Activated CD4-positive, alpha-beta T cell treated with anti-CD3 and anti-CD28 coated beads for 1 hour (primary cell): Measurements from ENCODE around the gene UGP2.
A peak's percentile ranks its signal among the peaks of the same experiment; 100 is the strongest.
"Not testable (repeated sequence)": the region's sequence is repeated elsewhere in the genome, so short reads cannot be mapped to it uniquely, and the experiment has no call there.

ENCODE experiments used
- DNase-seq: peaks from one replicate; pipeline ENCODE4 v3.0.0-alpha.2; 2020

Gene UGP2

GRCh38 chr2:63840785-63841253 lies 877 bp upstream of the UGP2 start:
- peak; percentile 95 for DNase-seq

- DNase-seq, result no peak
Observed at GRCh38 chr2:63842149-63843061, 709 bp downstream of the UGP2 start.

- no peak for DNase-seq
Observed at GRCh38 chr2:63843093-63843492, 1.4 kb downstream of the UGP2 start.

GRCh38 chr2:63843791-63844190 lies 2.1 kb downstream of the UGP2 start:
- no peak for DNase-seq

GRCh38 chr2:63844616-63845015 lies 2.9 kb downstream of the UGP2 start:
- DNase-seq, result no peak

GRCh38 chr2:63845866-63846265 lies 4.2 kb downstream of the UGP2 start:
- no peak for DNase-seq

- DNase-seq, result no peak
Observed at GRCh38 chr2:63846487-63846886, 4.8 kb downstream of the UGP2 start.

- not testable (repeated sequence) for DNase-seq
Observed at GRCh38 chr2:63847571-63847970, 5.9 kb downstream of the UGP2 start.

GRCh38 chr2:63849381-63850203 lies 7.9 kb downstream of the UGP2 start:
- no peak for DNase-seq

GRCh38 chr2:63850204-63850571 lies 8.5 kb downstream of the UGP2 start:
- DNase-seq, result no peak

GRCh38 chr2:63850649-63851048 lies 9.0 kb downstream of the UGP2 start:
- DNase-seq, result no peak

- no peak for DNase-seq
Observed at GRCh38 chr2:63851691-63852311, 10.1 kb downstream of the UGP2 start.

- no peak for DNase-seq
Observed at GRCh38 chr2:63853527-63854310, 12.0 kb downstream of the UGP2 start.

GRCh38 chr2:63855418-63856302 lies 14.0 kb downstream of the UGP2 start:
- DNase-seq, result no peak

- DNase-seq, result peak; percentile 29
Observed at GRCh38 chr2:63856303-63856603, 14.6 kb downstream of the UGP2 start.

- DNase-seq, result no peak
Observed at GRCh38 chr2:63858291-63858690, 16.6 kb downstream of the UGP2 start.

GRCh38 chr2:63861220-63861822 lies 19.6 kb downstream of the UGP2 start:
- peak; percentile 42 for DNase-seq

GRCh38 chr2:63862806-63863205 lies 21.1 kb downstream of the UGP2 start:
- no peak for DNase-seq

GRCh38 chr2:63863707-63864106 lies 22.0 kb downstream of the UGP2 start:
- DNase-seq, result no peak

GRCh38 chr2:63865159-63865799 lies 23.6 kb downstream of the UGP2 start:
- DNase-seq, result no peak
